Kidney epithelial cell (primary cell): ENCODE data around the gene LRRC43. TPM values are rescaled to one million over a fixed set of nuclear protein-coding genes. Genes with fewer than 3 reads are reported as not detected.
A peak's percentile ranks its signal among the peaks of the same experiment; 100 is the strongest.
"Not testable (repeated sequence)": the region's sequence is repeated elsewhere in the genome, so short reads cannot be mapped to it uniquely, and the experiment has no call there.

Experiments used
- DNase-seq: peaks from one replicate; pipeline ENCODE4 v3.0.0-alpha.2; 2010; ENCODE audit warnings: low read depth
- H3K27me3 ChIP-seq: 2 replicates; pipeline ENCODE4 v1.6.0; 2011; ENCODE audit warnings: low read length; ENCODE audit not compliant: control insufficient read depth, insufficient read depth
- H3K36me3 ChIP-seq: 2 replicates; pipeline ENCODE4 v1.5.1; 2011; ENCODE audit warnings: low read length; ENCODE audit not compliant: control insufficient read depth, insufficient read depth
- H3K4me3 ChIP-seq: 2 replicates; pipeline ENCODE4 v1.5.1; 2011; ENCODE audit warnings: low read depth, mild to moderate bottlenecking, control low read depth, low read length
- total RNA-seq: library from RNA; depleted of rRNA; stranded (reverse); fragments of >200 nt; gene quantifications from 2 replicates; pipeline ENCODE4 v1.2.3, GENCODE V29; 2015
- TF ChIP-seq, protein P1 (sequence below): IDR thresholded peaks from 2 replicates; pipeline ENCODE4 v1.5.1; 2011; ENCODE audit warnings: mild to moderate bottlenecking, moderate library complexity, low read length, control low read depth, inconsistent platforms; ENCODE audit not compliant: insufficient read depth, poor library complexity, severe bottlenecking

Gene LRRC43
- total RNA-seq, 1 donor from 2014 or later = 0.75 TPM

DNA sequence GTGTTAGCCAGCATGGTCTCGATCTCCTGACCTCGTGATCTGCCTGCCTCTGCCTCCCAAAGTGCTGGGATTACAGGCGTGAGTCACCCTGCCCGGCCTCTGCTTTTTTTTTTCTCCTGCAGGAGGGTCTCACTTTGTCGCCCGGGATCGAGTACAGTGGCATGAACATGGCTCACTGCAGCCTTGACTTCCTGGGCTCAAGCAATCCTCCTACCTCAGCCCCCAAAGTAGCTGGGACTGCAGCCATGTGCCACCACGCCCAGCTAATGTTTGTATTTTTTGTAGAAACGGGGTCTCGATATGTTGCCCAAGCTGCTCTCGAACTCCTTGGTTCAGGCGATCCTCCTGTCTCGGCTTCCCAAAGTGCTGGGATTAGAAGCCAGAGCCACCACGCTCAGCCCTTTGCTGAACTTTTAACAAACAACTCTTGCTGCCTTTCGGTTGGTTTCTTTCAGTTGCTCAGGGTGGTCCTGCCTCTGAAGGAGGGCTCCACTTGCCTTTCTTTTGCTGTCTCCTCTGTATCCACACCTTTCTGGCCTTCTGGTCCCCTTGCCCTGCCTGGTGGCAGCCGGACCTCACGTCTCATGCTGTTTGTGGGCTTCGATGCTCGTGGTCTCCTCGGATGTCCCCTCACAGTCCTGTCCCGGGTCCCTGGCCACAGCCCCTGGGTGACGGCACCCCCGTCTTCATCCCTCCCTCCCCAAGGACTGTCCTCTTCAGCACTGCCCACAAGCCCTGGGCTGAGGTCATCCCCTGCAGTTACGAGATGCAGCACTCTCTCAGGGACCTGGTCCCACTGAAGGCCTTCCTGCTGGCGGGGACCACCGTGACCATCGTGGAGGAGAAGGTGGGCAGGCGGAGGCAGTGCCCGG, 16.8 kb downstream of the LRRC43 start:
- no peaks in the 10 kb centered on the region for H3K36me3 ChIP-seq
- H3K27me3 ChIP-seq = peaks cover 11% of the 10 kb centered on the region
- H3K4me3 ChIP-seq = no peak overlapping the region
- TF ChIP-seq, protein P1, sequence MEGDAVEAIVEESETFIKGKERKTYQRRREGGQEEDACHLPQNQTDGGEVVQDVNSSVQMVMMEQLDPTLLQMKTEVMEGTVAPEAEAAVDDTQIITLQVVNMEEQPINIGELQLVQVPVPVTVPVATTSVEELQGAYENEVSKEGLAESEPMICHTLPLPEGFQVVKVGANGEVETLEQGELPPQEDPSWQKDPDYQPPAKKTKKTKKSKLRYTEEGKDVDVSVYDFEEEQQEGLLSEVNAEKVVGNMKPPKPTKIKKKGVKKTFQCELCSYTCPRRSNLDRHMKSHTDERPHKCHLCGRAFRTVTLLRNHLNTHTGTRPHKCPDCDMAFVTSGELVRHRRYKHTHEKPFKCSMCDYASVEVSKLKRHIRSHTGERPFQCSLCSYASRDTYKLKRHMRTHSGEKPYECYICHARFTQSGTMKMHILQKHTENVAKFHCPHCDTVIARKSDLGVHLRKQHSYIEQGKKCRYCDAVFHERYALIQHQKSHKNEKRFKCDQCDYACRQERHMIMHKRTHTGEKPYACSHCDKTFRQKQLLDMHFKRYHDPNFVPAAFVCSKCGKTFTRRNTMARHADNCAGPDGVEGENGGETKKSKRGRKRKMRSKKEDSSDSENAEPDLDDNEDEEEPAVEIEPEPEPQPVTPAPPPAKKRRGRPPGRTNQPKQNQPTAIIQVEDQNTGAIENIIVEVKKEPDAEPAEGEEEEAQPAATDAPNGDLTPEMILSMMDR = no peak
- DNase-seq = no peak

DNA sequence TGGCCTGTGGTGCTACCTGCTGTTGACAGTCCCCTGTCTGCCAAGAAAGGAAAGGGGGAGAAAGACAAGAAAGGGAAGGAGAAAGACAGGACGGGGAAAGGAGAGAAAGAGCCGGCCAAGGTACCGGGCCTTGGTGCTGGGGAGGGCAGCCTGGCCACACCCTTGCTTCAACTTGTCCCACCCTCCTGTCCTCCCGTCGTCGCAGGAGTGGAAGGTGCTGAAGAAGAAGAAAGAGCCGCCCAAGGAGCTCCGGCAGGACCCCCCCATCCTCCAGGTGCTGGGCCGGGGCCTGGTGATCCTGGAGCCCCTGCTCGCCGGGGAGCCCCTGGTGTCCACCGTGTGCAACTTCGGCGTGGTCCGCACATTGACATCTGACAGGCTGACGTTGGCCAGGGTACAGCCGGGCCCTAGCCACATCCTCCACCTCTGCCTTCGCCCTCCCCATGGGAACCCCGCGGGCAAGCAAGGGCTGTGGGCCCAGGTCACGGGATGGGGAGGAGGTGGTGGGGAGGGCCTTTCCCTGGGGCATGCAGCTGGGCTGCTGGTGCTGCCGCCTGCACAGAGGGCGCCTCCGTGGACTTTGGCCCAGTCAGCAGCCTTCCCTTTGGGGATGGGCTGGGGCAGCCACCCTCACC, 17.7 kb downstream of the LRRC43 start:
- TF ChIP-seq, protein P1 = peak; percentile 9
- H3K36me3 ChIP-seq = no peaks in the 10 kb centered on the region
- H3K27me3 ChIP-seq = peaks cover 20% of the 10 kb centered on the region
- no peak for DNase-seq
- no peak overlapping the region for H3K4me3 ChIP-seq

DNA sequence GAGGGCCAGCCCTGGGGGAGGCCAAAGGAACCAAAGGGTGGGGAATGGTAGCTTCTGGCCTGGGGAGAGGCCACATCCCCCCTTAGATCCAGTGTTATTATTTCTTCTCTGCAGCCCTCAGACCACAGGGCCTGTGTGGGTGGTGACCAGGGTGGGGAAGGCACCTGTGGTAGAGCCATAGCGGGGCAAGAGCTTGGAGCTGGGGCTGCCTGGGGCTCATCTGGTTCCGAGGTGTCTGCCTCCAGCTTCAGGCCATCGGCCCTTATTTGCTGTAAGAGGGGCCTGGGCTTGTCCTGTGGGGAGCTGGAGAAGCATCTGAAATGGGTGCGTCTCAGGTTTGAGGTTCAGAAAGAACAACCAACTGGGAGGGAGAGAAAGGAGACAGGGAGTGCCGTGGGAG, 18.5 kb downstream of the LRRC43 start:
- H3K27me3 ChIP-seq = peaks cover 27% of the 10 kb centered on the region
- no peaks in the 10 kb centered on the region for H3K36me3 ChIP-seq
- no peak for DNase-seq
- TF ChIP-seq, protein P1 = no peak
- H3K4me3 ChIP-seq = no peak overlapping the region

DNA sequence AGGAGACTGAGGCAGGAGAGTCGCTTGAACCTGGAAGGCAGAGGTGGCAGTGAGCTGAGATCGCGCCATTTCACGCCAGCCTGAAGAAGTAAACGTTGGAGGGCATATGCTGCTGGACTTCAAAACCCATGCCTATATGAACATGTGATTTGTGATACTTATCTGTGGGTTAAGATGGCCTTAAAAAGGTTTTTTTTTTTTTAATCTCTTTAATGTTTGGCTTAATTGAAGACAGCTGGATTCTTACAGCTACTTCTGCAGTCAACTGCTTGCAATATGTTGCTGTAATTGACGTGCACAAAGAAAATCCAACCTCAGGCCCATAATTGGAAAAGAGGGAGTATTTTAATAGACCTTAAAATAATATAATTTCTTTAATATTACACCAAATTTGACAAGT, 19.1 kb downstream of the LRRC43 start:
- H3K4me3 ChIP-seq = no peak overlapping the region
- no peak for DNase-seq
- TF ChIP-seq, protein P1 = no peak
- H3K27me3 ChIP-seq = peaks cover 27% of the 10 kb centered on the region
- no peaks in the 10 kb centered on the region for H3K36me3 ChIP-seq

DNA sequence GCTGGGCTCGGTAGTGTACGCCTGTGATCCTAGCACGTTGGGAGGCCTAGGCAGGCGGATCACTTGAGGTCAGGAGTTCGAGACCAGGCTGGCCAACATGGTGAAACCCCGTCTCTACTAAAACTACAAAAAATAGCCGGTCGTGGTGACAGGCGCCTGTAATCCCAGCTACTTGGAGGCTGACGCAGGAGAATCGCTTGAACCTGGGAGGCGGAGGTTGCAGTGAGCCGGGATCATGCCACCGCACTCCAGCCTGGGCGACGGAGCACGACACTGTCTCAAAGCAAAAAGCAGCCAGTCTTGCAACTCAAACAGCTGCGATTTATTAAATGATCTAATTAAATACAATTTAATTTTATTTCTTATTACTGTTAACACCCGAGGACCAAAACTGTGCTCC, 19.9 kb downstream of the LRRC43 start:
- Histone ChIP-seq H3K27me3 (peaks cover 27% of the 10 kb centered on the region), H3K4me3 (peak overlapping the region; percentile 21)
- H3K36me3 ChIP-seq, DNase-seq: not testable (repeated sequence)

DNA sequence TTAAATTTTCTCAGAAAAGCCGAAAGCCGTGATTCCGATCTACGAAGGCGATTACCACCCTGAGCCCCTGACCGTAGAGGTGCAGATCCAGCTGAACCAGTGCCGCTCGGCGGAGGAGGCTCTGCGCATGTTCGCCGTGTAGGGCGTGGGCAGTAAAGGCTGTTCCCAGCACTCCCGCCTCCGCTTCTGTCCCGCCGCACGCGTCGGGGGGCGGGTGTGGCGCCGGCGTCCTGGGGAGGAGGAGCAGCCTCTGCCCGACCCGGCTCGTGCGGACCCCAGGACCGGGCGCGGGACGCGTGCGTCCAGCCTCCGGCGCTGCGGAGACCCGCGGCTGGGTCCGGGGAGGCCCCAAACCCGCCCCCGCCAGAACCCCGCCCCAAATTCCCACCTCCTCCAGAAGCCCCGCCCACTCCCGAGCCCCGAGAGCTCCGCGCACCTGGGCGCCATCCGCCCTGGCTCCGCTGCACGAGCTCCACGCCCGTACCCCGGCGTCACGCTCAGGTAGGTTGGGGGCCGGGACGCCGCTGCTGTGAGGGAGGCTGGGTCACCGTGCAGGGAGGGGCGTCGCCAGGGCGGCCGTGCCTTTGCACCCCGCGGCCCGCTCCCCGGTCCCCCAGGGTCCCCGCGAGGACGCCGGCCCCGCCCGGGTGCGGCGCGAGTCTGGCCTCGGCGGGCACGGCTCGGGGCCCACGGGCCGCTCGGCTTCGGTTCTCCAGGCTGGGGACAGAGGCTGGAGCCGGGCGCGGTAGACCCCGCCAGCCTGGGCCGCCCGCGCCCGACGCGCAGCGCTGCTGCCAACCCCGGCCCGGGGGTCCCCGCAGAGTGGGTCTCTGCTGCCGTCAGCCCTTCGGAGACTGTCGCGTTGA, 20.6 kb downstream of the LRRC43 start, which contains the start of gene B3GNT4:
Gene B3GNT4, plus strand, starts transcription at position 409 of the 866 bp plus-strand sequence. CDS start 910 bp downstream, outside the sequence.
- DNase-seq = no peak
- Histone ChIP-seq H3K27me3 (peaks cover 27% of the 10 kb centered on the region), H3K4me3 (peak within 1 kb of the TSS; percentile 21), H3K36me3 (no peaks in the 10 kb centered on the region)
- TF ChIP-seq, protein P1 = no peak
